GM19328 (cell line): Measurements from ENCODE around the gene IFNA2.
"Not testable (repeated sequence)": the region's sequence is repeated elsewhere in the genome, so short reads cannot be mapped to it uniquely, and the experiment has no call there.

Source experiments
- ATAC-seq: cut with Tn5 transposase; IDR thresholded peaks from one replicate; pipeline ENCODE4 v1.9.1; 2021; ENCODE audit warnings: mild to moderate bottlenecking, moderate library complexity; ENCODE audit not compliant: unreplicated experiment

IFNA2 gene

DNA sequence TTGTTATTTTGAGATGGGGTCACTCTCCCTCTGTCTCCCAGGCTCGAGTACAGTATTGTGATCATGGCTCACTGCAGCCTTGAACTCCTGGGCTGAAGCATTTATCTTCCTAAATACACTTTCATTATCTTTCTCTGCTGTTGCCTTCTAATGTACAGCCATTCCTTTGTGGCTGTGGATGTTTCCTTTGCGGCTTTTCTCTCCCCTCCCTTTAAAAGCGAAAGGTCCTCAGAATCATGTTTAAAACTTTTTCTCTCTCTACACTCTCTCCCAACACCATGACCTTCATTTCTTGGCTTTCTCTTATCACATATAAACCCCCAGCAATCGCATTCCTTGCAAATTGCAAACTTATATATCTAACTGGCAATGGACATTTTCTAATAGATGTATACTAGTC is 1.6 kb downstream of the IFNA2 start:
- ATAC-seq, result no peak

DNA sequence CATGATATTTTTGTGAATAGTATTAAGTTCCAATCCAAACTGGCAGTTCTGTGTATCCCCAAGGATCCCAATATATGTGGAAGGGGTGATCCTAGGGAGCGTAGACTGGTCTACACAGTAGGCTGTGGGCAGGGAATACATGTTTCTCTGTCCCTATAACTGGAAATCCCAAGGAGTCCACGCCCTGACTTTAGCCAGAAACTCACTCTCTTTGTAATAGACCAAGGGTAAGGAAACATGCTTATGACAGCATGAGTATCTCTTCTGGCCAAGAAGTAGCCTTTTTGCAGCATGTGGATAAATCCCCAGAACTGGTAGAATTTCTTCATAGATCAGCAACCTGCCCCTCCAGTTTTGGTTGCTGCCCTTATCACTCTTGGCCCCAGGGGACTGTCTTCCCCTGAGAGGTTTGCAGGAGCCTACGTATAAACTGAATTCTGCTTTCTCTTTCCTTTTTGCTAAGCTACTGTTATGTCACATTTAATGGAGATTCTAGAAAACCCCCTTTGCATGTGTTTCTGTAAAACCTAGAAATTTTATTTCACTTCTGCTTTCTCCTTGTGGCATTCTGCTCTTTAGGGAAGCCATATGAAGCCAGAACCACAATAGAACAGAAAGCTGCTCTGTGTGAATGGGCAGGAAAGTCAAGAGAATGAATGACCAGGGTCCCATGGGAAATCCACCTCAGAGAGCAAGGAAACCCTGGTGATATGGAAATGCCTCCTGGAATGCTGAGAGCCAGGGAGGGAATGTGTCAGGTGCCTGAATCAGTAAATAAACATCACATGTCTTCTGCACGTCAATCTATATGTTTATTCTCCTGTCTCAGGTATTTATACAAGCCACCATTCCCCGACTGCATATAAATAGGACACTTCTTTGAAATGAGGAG is 3.5 kb downstream of the IFNA2 start:
- peak; percentile 97 for ATAC-seq

GRCh38 chr9:21371467-21371866 is 13.7 kb downstream of the IFNA2 start:
- not testable (repeated sequence) for ATAC-seq

- no peak for ATAC-seq
Observed at GRCh38 chr9:21367957-21368356, 17.2 kb downstream of the IFNA2 start, which contains the start of gene IFNA13. TSS of gene IFNA13 (minus strand) at chr9:21368057. CDS start at chr9:21368010, 47 bp downstream.

DNA sequence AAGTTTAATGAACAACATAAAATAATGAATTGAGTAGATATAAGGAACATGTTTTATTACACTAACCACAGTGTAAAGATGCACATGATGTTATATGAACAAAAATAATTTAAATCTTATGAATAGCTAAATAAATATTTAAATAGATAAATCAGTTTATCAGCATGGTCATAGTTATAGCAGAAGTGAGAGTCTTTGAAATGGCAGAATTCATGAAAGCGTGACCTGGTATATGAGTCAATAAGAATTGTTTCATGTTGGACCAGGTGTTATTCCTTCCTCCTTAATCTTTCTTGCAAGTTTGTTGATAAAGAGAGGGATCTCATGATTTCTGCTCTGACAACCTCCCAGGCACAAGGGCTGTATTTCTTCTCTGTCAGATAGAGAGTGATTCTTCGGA is 18.0 kb downstream of the IFNA2 start:
- peak; percentile 81 for ATAC-seq

GRCh38 chr9:21362287-21362686 is 22.9 kb downstream of the IFNA2 start:
- ATAC-seq, result no peak

GRCh38 chr9:21357479-21358460 is 27.4 kb downstream of the IFNA2 start:
- ATAC-seq, result peak; percentile 89

DNA sequence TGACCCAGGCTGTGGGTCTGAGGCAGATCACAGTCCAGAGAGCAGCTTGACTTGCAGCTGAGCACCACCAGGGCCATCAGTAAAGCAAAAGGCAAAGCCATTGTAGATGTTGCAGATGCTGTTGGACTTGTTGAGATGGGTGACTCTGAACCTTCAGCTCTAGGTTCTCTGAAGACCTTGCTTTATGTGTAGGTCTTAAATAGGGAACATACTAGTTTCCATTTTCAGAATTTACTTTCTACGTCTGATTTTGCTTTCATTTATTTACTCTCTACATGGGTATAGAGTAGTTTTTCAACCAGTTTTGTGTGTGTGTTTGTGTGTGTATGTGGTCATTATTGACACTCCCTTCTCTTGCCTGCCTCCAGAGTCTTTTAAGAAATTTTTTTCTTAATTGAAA is 34.4 kb downstream of the IFNA2 start, which contains the start of gene IFNA6:
Gene IFNA6 (minus strand): TSS at position 101 of the 400 bp plus-strand sequence. CDS start 0 bp downstream, at position 101.
- no peak for ATAC-seq

- no peak for ATAC-seq
Observed at GRCh38 chr9:21348430-21348970, 36.7 kb downstream of the IFNA2 start.

DNA sequence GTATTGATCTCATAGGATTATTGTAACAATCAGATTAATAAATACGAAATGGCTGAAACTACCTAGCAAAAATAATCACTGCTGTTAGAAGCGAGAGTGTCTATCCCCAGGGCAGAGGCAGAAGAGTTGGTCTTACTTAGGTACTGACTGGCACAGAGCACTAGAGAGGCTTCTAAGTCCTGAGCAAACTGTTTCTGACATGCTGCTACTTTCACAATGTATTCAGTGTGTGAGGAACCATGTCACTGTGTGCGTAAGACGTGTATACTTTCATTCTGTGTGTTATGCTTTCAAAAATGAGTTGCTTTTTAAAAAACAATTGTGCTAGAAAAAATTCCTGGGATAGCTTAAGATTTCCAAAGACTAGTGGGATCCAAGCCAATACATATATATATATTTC is 44.5 kb downstream of the IFNA2 start:
- ATAC-seq, result no peak

DNA sequence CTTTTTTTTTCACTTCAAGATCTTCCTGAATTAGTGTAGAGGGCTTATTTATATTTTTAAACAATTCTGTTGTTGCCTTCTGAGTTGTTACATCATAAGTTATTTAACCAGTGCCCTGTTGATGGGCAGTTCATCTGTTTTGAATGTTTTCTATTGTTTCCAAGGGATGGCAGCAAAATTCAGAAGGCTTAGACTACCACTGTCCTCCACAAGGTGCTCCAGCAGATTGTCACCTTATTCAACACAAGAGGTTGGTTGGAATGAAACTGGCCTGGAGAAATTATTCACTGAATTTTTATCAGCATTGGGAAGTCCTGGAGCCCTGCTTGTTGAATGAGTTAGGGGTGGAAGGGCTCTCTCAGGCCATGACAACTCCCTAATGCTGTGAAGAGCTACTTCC is 48.7 kb downstream of the IFNA2 start:
- ATAC-seq, result no peak

DNA sequence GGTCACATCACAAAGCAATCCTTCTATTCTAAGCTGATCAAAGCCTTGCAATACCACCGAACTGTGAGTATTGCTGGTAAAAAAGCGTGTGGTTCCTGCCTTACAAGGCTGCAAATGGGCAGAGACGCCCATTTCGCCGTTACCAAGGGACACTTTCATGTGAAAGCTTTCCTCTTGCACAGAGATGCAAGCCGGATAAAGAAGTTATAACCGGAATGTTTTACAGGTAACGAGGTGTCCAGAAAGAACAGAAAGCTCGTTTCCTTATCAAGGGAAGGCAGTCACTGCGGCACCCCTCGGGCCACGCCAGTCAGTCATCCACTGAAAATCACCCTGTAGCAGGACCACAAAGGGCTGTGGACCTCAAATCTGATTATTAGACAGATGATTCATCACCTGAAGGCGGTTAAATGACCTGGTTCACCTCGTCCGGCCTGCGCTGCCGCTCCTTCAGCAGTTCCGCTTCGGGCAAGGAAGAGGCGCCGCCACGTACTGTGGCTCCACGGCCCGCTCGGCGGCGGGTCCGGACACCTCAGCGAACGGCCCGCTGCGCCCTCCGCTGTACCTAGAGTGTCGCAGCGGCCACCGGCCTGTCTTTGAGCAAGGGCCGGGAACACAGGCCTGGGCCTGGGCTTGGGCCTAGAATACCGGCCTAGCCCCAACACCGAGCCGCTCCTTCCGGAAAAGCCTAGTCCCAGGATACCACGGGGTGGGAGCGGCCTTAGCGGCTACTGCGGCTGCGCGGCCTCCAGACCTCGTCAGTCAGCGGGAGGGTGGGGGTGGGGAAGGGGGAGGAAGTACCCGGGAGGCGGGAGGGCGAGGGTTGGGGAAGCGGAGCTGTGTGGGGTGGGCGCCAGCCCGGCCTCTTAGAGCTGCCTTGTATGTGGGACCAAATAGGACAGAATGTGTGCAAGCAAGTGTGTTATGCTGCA is 50.2 kb downstream of the IFNA2 start, which contains the start of gene KLHL9:
Gene KLHL9 (minus strand): TSS at position 704 of the 932 bp plus-strand sequence. CDS start 545 bp downstream, at position 159.
- peak; percentile 89 for ATAC-seq
